ENCODE measurements around the gene RNF217. TPM values are rescaled to one million over a fixed set of nuclear protein-coding genes. Genes with fewer than 3 reads are reported as not detected.

RNF217 gene
- polyA plus RNA-seq, 1 donor (not counting 4 experiments of a cell fraction or from before 2014, with no cell fraction given): 44.0 TPM

GRCh38 chr6:124943658-124944057, 18.6 kb upstream of the RNF217 start:
- Histone ChIP-seq H4K20me1 (ENCODE audit: control insufficient read depth, extremely low read depth, insufficient read depth, low read length) (no peaks in the 10 kb centered on the region), H3K9me3 (ENCODE audit: control insufficient read depth, low read depth, low read length) (no peaks in the 10 kb centered on the region), H3K4me3 (ENCODE audit: control insufficient read depth in 2 of 3, extremely low read depth in 1 of 3, insufficient read depth in 2 of 3, low read depth in 1 of 3, low read length in 3 of 3) (no peak overlapping the region), H3K9ac (ENCODE audit: control insufficient read depth, extremely low read depth, insufficient read depth, low read length) (no peak overlapping the region), H3K27me3 (ENCODE audit: control insufficient read depth, extremely low read depth, insufficient read depth, low read length) (no peaks in the 10 kb centered on the region), H3K9me1 (ENCODE audit: control insufficient read depth, extremely low read depth, insufficient read depth, low read length) (no peaks in the 10 kb centered on the region), H3K79me2 (ENCODE audit: control insufficient read depth, insufficient read depth, low read length) (no peaks in the 10 kb centered on the region), H3K4me2 (ENCODE audit: control insufficient read depth, extremely low read depth, insufficient read depth, low read depth, low read length) (no peak overlapping the region), H3K27ac (ENCODE audit: control insufficient read depth, insufficient read depth, low read length) (no peak overlapping the region), H3K36me3 (ENCODE audit: control insufficient read depth in 2 of 2, extremely low read depth in 1 of 2, insufficient read depth in 2 of 2, low read length in 2 of 2) (no peaks in the 10 kb centered on the region), H3K4me1 (ENCODE audit: control insufficient read depth, extremely low read depth, insufficient read depth, low read length) (peaks cover 11% of the 10 kb centered on the region), H2AFZ (ENCODE audit: control insufficient read depth, low read length) (no peak overlapping the region)
- FAIRE-seq (no peak), DNase-seq (ENCODE audit: low read depth, low spot score) (no peak)
- no peak for TF ChIP-seq CTCF (optimal IDR thresholded peaks at IDR 0.05 in 1 of 3, IDR thresholded peaks at IDR 0.05 in 1 of 3, conservative IDR thresholded peaks at IDR 0.05 in 1 of 3; ENCODE audit: extremely low read depth in 1 of 3, insufficient read depth in 2 of 3, low read length in 3 of 3)
- TF ChIP-seq EZH2 (IDR thresholded peaks at IDR 0.05; ENCODE audit: low read length): no peak
- dilution Hi-C loops (cut with MboI; ENCODE audit: extremely low pct_ligation_motif_present, low sequenced_read_pairs): no loop called here

- dilution Hi-C loops (cut with MboI; ENCODE audit: extremely low pct_ligation_motif_present, low sequenced_read_pairs): no loop called here
- Histone ChIP-seq H2AFZ (ENCODE audit: control insufficient read depth, low read length) (no peak overlapping the region), H3K4me1 (ENCODE audit: control insufficient read depth, extremely low read depth, insufficient read depth, low read length) (peaks cover 11% of the 10 kb centered on the region), H3K9ac (ENCODE audit: control insufficient read depth, extremely low read depth, insufficient read depth, low read length) (no peak overlapping the region), H3K9me3 (ENCODE audit: control insufficient read depth, low read depth, low read length) (no peaks in the 10 kb centered on the region), H3K27me3 (ENCODE audit: control insufficient read depth, extremely low read depth, insufficient read depth, low read length) (no peaks in the 10 kb centered on the region), H3K4me2 (ENCODE audit: control insufficient read depth, extremely low read depth, insufficient read depth, low read depth, low read length) (peak overlapping the region; percentile 30), H4K20me1 (ENCODE audit: control insufficient read depth, extremely low read depth, insufficient read depth, low read length) (no peaks in the 10 kb centered on the region), H3K27ac (ENCODE audit: control insufficient read depth, insufficient read depth, low read length) (no peak overlapping the region), H3K9me1 (ENCODE audit: control insufficient read depth, extremely low read depth, insufficient read depth, low read length) (no peaks in the 10 kb centered on the region), H3K79me2 (ENCODE audit: control insufficient read depth, insufficient read depth, low read length) (no peaks in the 10 kb centered on the region), H3K4me3 (ENCODE audit: control insufficient read depth in 2 of 3, extremely low read depth in 1 of 3, insufficient read depth in 2 of 3, low read depth in 1 of 3, low read length in 3 of 3) (no peak overlapping the region), H3K36me3 (ENCODE audit: control insufficient read depth in 2 of 2, extremely low read depth in 1 of 2, insufficient read depth in 2 of 2, low read length in 2 of 2) (no peaks in the 10 kb centered on the region)
- FAIRE-seq (peak; percentile 46), DNase-seq (ENCODE audit: low read depth, low spot score) (no peak)
- no peak for TF ChIP-seq CTCF (optimal IDR thresholded peaks at IDR 0.05 in 1 of 3, IDR thresholded peaks at IDR 0.05 in 1 of 3, conservative IDR thresholded peaks at IDR 0.05 in 1 of 3; ENCODE audit: extremely low read depth in 1 of 3, insufficient read depth in 2 of 3, low read length in 3 of 3)
- no peak for TF ChIP-seq EZH2 (IDR thresholded peaks at IDR 0.05; ENCODE audit: low read length)
These were observed 14.2 kb upstream of the RNF217 start for GRCh38 chr6:124947971-124948451.
